ENCODE measurements around the gene FAM13A.

- TF ChIP-seq CTCF (IDR thresholded peaks at IDR 0.05; ENCODE audit: insufficient read depth, low read length, poor library complexity, severe bottlenecking), result no peak
- no peak for TF ChIP-seq EZH2phosphoT487 (conservative IDR thresholded peaks at IDR 0.05; ENCODE audit: low read length)
Observed at GRCh38 chr4:88713782-88714181, 343.2 kb downstream of the FAM13A start.
